CD4-positive, alpha-beta T cell (primary cell): ENCODE data around the gene TNS4. TPM values are rescaled to one million over a fixed set of nuclear protein-coding genes. Genes with fewer than 3 reads are reported as not detected.

Experiments
- ATAC-seq: fragments of 200-7000 bp; cut with Tn5 transposase; one replicate; pipeline ENCODE4 v1.10.0; 2022; ENCODE audit warnings: mild to moderate bottlenecking; ENCODE audit not compliant: poor library complexity
- CTCF ChIA-PET: fragments of 350-600 bp; sonication (Branson Sonifier 250); formaldehyde crosslinking; loops from one replicate; lab custom pipeline; 2021; ENCODE audit warnings: antibody characterized with exemption, inconsistent platforms; lab: Charles Lee
- POLR2A ChIA-PET: fragments of 350-600 bp; sonication (Branson Sonifier 250); formaldehyde crosslinking; loops from one replicate; lab custom pipeline; 2021; ENCODE audit warnings: antibody characterized with exemption, inconsistent platforms; lab: Charles Lee
- DNase-seq, 14 experiments: peaks; one replicate each; pipeline ENCODE4 v3.0.0-alpha.2; 2013 to 2020; ENCODE audit warnings: mixed read lengths in 2 of 14
- H3K27ac ChIP-seq, 2 donors: one replicate each; pipeline versions ENCODE4 v1.5.1 to v1.7.0; 2013; ENCODE audit warnings: low read length in 2 of 2, low read depth in 1 of 2, mild to moderate bottlenecking in 1 of 2
- H3K27me3 ChIP-seq, 2 experiments: 1 replicate in 1 of 2; 2 replicates in 1 of 2; pipeline versions ENCODE4 v1.6.1 to v1.7.0; 2013; ENCODE audit warnings: low read length in 2 of 2, control low read depth in 1 of 2, mild to moderate bottlenecking in 1 of 2, moderate library complexity in 1 of 2; ENCODE audit not compliant: insufficient read depth in 2 of 2, control insufficient read depth in 1 of 2
- H3K36me3 ChIP-seq: one replicate; pipeline ENCODE4 v1.6.1; 2013; ENCODE audit warnings: low read length, control low read depth; ENCODE audit not compliant: insufficient read depth
- H3K4me1 ChIP-seq: one replicate; pipeline ENCODE4 v1.6.1; 2013; ENCODE audit warnings: low read length, control low read depth; ENCODE audit not compliant: insufficient read depth
- H3K4me3 ChIP-seq: one replicate; pipeline ENCODE4 v1.5.1; 2013; ENCODE audit warnings: mild to moderate bottlenecking, low read length, moderate library complexity
- H3K9me3 ChIP-seq, 2 experiments: 1 replicate in 1 of 2; 2 replicates in 1 of 2; pipeline versions ENCODE4 v1.6.1 to v1.7.0; 2013; ENCODE audit warnings: low read length in 2 of 2, mild to moderate bottlenecking in 2 of 2, control low read depth in 1 of 2, moderate library complexity in 1 of 2; ENCODE audit not compliant: control insufficient read depth in 1 of 2, insufficient read depth in 1 of 2
- H3K27ac Mint-ChIP-seq: one replicate; pipeline ENCODE4 v1.8.0; 2020; ENCODE audit warnings: mixed read lengths
- H3K27me3 Mint-ChIP-seq: one replicate; pipeline ENCODE4 v1.8.0; 2021; ENCODE audit warnings: mixed read lengths
- H3K36me3 Mint-ChIP-seq: one replicate; pipeline ENCODE4 v1.8.0; 2021; ENCODE audit warnings: low read depth, mixed read lengths
- H3K4me1 Mint-ChIP-seq: one replicate; pipeline ENCODE4 v1.8.0; 2021; ENCODE audit warnings: low read depth, mixed read lengths
- H3K4me3 Mint-ChIP-seq: one replicate; pipeline ENCODE4 v1.8.0; 2020; ENCODE audit warnings: mild to moderate bottlenecking, mixed read lengths
- H3K9me3 Mint-ChIP-seq: one replicate; pipeline ENCODE4 v1.8.0; 2020; ENCODE audit warnings: mixed read lengths
- CTCF ChIP-seq: fragments of 200-600 bp; IDR thresholded peaks from one replicate; pipeline ENCODE4 v1.8.0; 2022; ENCODE audit warnings: antibody characterized with exemption, mild to moderate bottlenecking
- intact Hi-C, 2 experiments: fragments of 100-400 bp; cut with DNase I in 1 of 2; cut with micrococcal nuclease in 1 of 2; formaldehyde crosslinking; loops; one replicate each; pipeline versions ENCODE4 v1.15.1 to v1.9.0; 2023 to 2025; cut with DNase I, micrococcal nuclease
- total RNA-seq, 174 experiments: library from RNA in 2 of 174; stranded (reverse) in 2 of 174; gene quantifications; one replicate each; pipeline ENCODE4 v1.2.3 and lab custom pipeline; 2021 to 2026

Gene TNS4
- total RNA-seq, 2 experiments from 2014 or later: 3.0 to 4.2 TPM

- Mint-ChIP-seq H3K9me3 (no peaks in the 10 kb centered on the region), H3K4me1 (no peaks in the 10 kb centered on the region), H3K27ac (no peak overlapping the region), H3K4me3 (no peak overlapping the region), H3K36me3 (no peaks in the 10 kb centered on the region), H3K27me3 (no peaks in the 10 kb centered on the region)
- no peak for DNase-seq
- intact Hi-C loops: no loop called here
- no peaks in the 10 kb centered on the region for H3K36me3 ChIP-seq
- no peak overlapping the region for H3K4me3 ChIP-seq
- no peaks in the 10 kb centered on the region for H3K9me3 ChIP-seq
- ATAC-seq: no peak
- no peaks in the 10 kb centered on the region for H3K27me3 ChIP-seq
- no peak overlapping the region for H3K27ac ChIP-seq
- no peak for TF ChIP-seq CTCF
- ChIA-PET POLR2A (no interaction called here), CTCF (no interaction called here)
- H3K4me1 ChIP-seq: no peaks in the 10 kb centered on the region
Measured at GRCh38 chr17:40456396-40456951, 44.9 kb downstream of the TNS4 start.

- no peak overlapping the region for H3K27ac Mint-ChIP-seq
- ChIA-PET POLR2A (no interaction called here), CTCF (no interaction called here)
- H3K4me1 Mint-ChIP-seq: no peaks in the 10 kb centered on the region
- no peaks in the 10 kb centered on the region for H3K9me3 Mint-ChIP-seq
- H3K4me1 ChIP-seq: no peaks in the 10 kb centered on the region
- no peaks in the 10 kb centered on the region for H3K9me3 ChIP-seq
- H3K27me3 ChIP-seq: no peaks in the 10 kb centered on the region
- ATAC-seq: no peak
- no peak overlapping the region for H3K4me3 Mint-ChIP-seq
- no peaks in the 10 kb centered on the region for H3K27me3 Mint-ChIP-seq
- no peaks in the 10 kb centered on the region for H3K36me3 Mint-ChIP-seq
- no peak for TF ChIP-seq CTCF
- DNase-seq: no peak
- intact Hi-C loops: loop anchor here in 1 of 2 experiments (2.0 kb wide), 1 partner anchor 20 kb away; no protein-coding TSS in a partner anchor
- no peaks in the 10 kb centered on the region for H3K36me3 ChIP-seq
- no peak overlapping the region for H3K27ac ChIP-seq
- no peak overlapping the region for H3K4me3 ChIP-seq
Measured at GRCh38 chr17:40454613-40454995, 46.8 kb downstream of the TNS4 start.

- Mint-ChIP-seq H3K27me3 (no peaks in the 10 kb centered on the region), H3K36me3 (no peaks in the 10 kb centered on the region), H3K4me3 (no peak overlapping the region), H3K9me3 (no peaks in the 10 kb centered on the region), H3K4me1 (no peaks in the 10 kb centered on the region), H3K27ac (no peak overlapping the region)
- ChIA-PET CTCF (no interaction called here), POLR2A (no interaction called here)
- Histone ChIP-seq H3K27ac (no peak overlapping the region), H3K36me3 (no peaks in the 10 kb centered on the region), H3K27me3 (no peaks in the 10 kb centered on the region), H3K9me3 (no peaks in the 10 kb centered on the region), H3K4me1 (peaks cover under 1% of the 10 kb centered on the region), H3K4me3 (no peak overlapping the region)
- ATAC-seq (no peak), DNase-seq (no peak)
- intact Hi-C loops: loop anchor here in 1 of 2 experiments (2.0 kb wide), 1 partner anchor 19 kb away; no protein-coding TSS in a partner anchor
- TF ChIP-seq CTCF: no peak
Measured at GRCh38 chr17:40453881-40454612, 47.4 kb downstream of the TNS4 start.
